Measurements from ENCODE around the gene ITPR2.

GRCh38 chr12:26473291-26473690 is 359.7 kb downstream of the ITPR2 start:
- TF ChIP-seq EZH2phosphoT487 (IDR thresholded peaks at IDR 0.05; ENCODE audit: insufficient read depth, low read depth) (no peak), EZH2 (IDR thresholded peaks at IDR 0.05; ENCODE audit: insufficient read depth, poor library complexity, severe bottlenecking) (no peak)
